A549 (cell line): ENCODE results near the gene ZNF628. TPM values are rescaled to one million over a fixed set of nuclear protein-coding genes. Genes with fewer than 3 reads are reported as not detected.

ENCODE experiments used
- ATAC-seq, 2 experiments: fragments of 200-7000 bp in 1 of 2; fragments of >200 bp in 1 of 2; cut with Nextera tagmentation in 1 of 2; cut with Tn5 transposase in 1 of 2; 3 replicates each; pipeline versions ENCODE4 v1.8.0 to v1.9.1; 2018 to 2020; ENCODE audit warnings: mild to moderate bottlenecking in 1 of 2, moderate library complexity in 1 of 2
- CTCF ChIA-PET: fragments of 300-600 bp; sonication (Branson Sonifier 250); formaldehyde crosslinking; extraction: SDS; loops from one replicate; lab custom pipeline; 2021; ENCODE audit warnings: antibody characterized with exemption, inconsistent platforms; lab: Yijun Ruan, JAX
- POLR2A ChIA-PET: fragments of 350-600 bp; formaldehyde crosslinking; extraction: SDS; loops from one replicate; lab custom pipeline; 2021; ENCODE audit warnings: antibody characterized with exemption, inconsistent platforms; lab: Yijun Ruan, JAX
- DNase-seq, 2 experiments: peaks; one replicate each; pipeline versions ENCODE4 v3.0.0 to v3.0.0-alpha.2; 2011 to 2016; ENCODE audit warnings: low read depth in 1 of 2, low spot score in 1 of 2
- FAIRE-seq: peaks from 2 replicates; lab custom pipeline; 2011; peaks lifted over from hg19 to GRCh38; lab: Jason Lieb, UNC
- H3K27ac ChIP-seq, 2 experiments: fragments of >200 bp; sonication (Bioruptor Twin); formaldehyde crosslinking; 3 replicates each; pipeline ENCODE4 v1.5.1; 2016 to 2017
- H3K4me1 ChIP-seq: fragments of >200 bp; sonication (Bioruptor Twin); formaldehyde crosslinking; 3 replicates; pipeline ENCODE4 v1.6.1; 2016
- H3K4me2 ChIP-seq: fragments of >200 bp; sonication (Bioruptor Twin); formaldehyde crosslinking; 3 replicates; pipeline ENCODE4 v1.6.1; 2016
- H3K4me3 ChIP-seq: fragments of >200 bp; sonication (Bioruptor Twin); formaldehyde crosslinking; 3 replicates; pipeline ENCODE4 v1.5.1; 2016
- H3K9me3 ChIP-seq: fragments of >200 bp; sonication (Bioruptor Twin); formaldehyde crosslinking; 3 replicates; pipeline ENCODE4 v1.6.1; 2016
- ATOH8 ChIP-seq: fragments of 250-450 bp; sonication (Bioruptor Pico); IDR thresholded peaks from 2 replicates; pipeline ENCODE4 v1.5.0; 2020; ENCODE audit warnings: low read depth, mild to moderate bottlenecking, moderate library complexity
- CBX2 ChIP-seq: fragments of 200-600 bp; sonication (generic); IDR thresholded peaks from 2 replicates; pipeline ENCODE4 v1.6.1; 2016; ENCODE audit warnings: low read depth, mild to moderate bottlenecking, borderline replicate concordance
- CEBPB ChIP-seq, 2 experiments: fragments of >200 bp in 1 of 2; sonication (Bioruptor Twin) in 1 of 2; formaldehyde crosslinking in 1 of 2; IDR thresholded peaks; 2 replicates each; pipeline ENCODE4 v1.6.1; 2012 to 2016
- CHD2 ChIP-seq: fragments of 150-350 bp; IDR thresholded peaks from 2 replicates; pipeline ENCODE4 v1.6.1; 2014; ENCODE audit warnings: low read length; ENCODE audit not compliant: partially characterized antibody
- CHD4 ChIP-seq: fragments of 200-600 bp; sonication (generic); IDR thresholded peaks from 2 replicates; pipeline ENCODE4 v1.6.1; 2016; ENCODE audit warnings: antibody characterized with exemption, mild to moderate bottlenecking, borderline replicate concordance
- E2F6 ChIP-seq: IDR thresholded peaks from 2 replicates; pipeline ENCODE4 v1.6.1; 2012; ENCODE audit warnings: low read depth, borderline replicate concordance
- EHMT2 ChIP-seq: fragments of 200-600 bp; sonication (generic); IDR thresholded peaks from 2 replicates; pipeline ENCODE4 v1.6.1; 2016; ENCODE audit warnings: antibody characterized with exemption, low read depth, mild to moderate bottlenecking, moderate library complexity
- ESRRA ChIP-seq: fragments of 150-350 bp; IDR thresholded peaks from 2 replicates; pipeline ENCODE4 v1.6.1; 2014; ENCODE audit warnings: mild to moderate bottlenecking, low read length, borderline replicate concordance
- FOSB ChIP-seq: fragments of 250-450 bp; sonication (Bioruptor Pico); IDR thresholded peaks from 2 replicates; pipeline ENCODE4 v1.5.0; 2020; ENCODE audit warnings: mild to moderate bottlenecking, moderate library complexity
- FOXS1 ChIP-seq: fragments of 250-450 bp; sonication (Bioruptor Pico); IDR thresholded peaks from 2 replicates; pipeline ENCODE4 v1.5.0; 2020; ENCODE audit warnings: mild to moderate bottlenecking, moderate library complexity
- HEYL ChIP-seq: fragments of 250-450 bp; sonication (Bioruptor Pico); IDR thresholded peaks from 2 replicates; pipeline ENCODE4 v1.8.0; 2021; ENCODE audit warnings: mild to moderate bottlenecking, moderate library complexity
- HMGXB4 ChIP-seq: fragments of 250-450 bp; sonication (Bioruptor Pico); IDR thresholded peaks from 2 replicates; pipeline ENCODE4 v1.5.0; 2021; ENCODE audit warnings: mild to moderate bottlenecking, moderate library complexity, borderline replicate concordance
- HOXB13 ChIP-seq: fragments of 250-450 bp; sonication (Bioruptor Pico); IDR thresholded peaks from 2 replicates; pipeline ENCODE4 v1.5.0; 2020; ENCODE audit warnings: low read depth, mild to moderate bottlenecking, moderate library complexity
- KDM1A ChIP-seq: fragments of 200-600 bp; sonication (generic); IDR thresholded peaks from 2 replicates; pipeline ENCODE4 v1.6.1; 2016; ENCODE audit warnings: low read depth, mild to moderate bottlenecking
- MAFK ChIP-seq: fragments of 450-650 bp; IDR thresholded peaks from 2 replicates; pipeline ENCODE4 v1.6.1; 2014; ENCODE audit not compliant: partially characterized antibody
- RCOR1 ChIP-seq: fragments of 150-350 bp; IDR thresholded peaks from 2 replicates; pipeline ENCODE4 v1.6.1; 2014; ENCODE audit warnings: antibody characterized with exemption, low read length, low read depth
- SREBF2 ChIP-seq: fragments of 450-650 bp; IDR thresholded peaks from 2 replicates; pipeline ENCODE4 v1.6.1; 2014; ENCODE audit warnings: mild to moderate bottlenecking, moderate library complexity
- TFCP2L1 ChIP-seq: fragments of 250-450 bp; sonication (Bioruptor Pico); IDR thresholded peaks from 2 replicates; pipeline ENCODE4 v1.5.0; 2021; ENCODE audit warnings: mild to moderate bottlenecking
- TP53 ChIP-seq: fragments of 250-450 bp; sonication (Bioruptor Pico); IDR thresholded peaks from 2 replicates; pipeline ENCODE4 v1.5.0; 2021; ENCODE audit warnings: mild to moderate bottlenecking, moderate library complexity
- USF2 ChIP-seq: fragments of 450-650 bp; IDR thresholded peaks from 2 replicates; pipeline ENCODE4 v1.6.1; 2014; ENCODE audit warnings: antibody characterized with exemption
- ZC3H11A ChIP-seq: fragments of 450-650 bp; IDR thresholded peaks from 2 replicates; pipeline ENCODE4 v1.6.1; 2014; ENCODE audit warnings: antibody characterized with exemption, mild to moderate bottlenecking
- ZSCAN20 ChIP-seq: fragments of 250-450 bp; sonication (Bioruptor Pico); IDR thresholded peaks from 2 replicates; pipeline ENCODE4 v1.8.0; 2022; ENCODE audit warnings: mild to moderate bottlenecking, moderate library complexity
- WGBS: methylation state at CpG from one replicate; pipeline ENCODE4 v1.1.6; 2017; ENCODE audit errors: missing lambda C conversion rate; 5-methylcytosine and 5-hydroxymethylcytosine counted together
- polyA plus RNA-seq, 4 experiments: library from polyadenylated mRNA; depleted of rRNA in 3 of 4; stranded (reverse); fragments of >200 nt; fragmentation: RNase III in 1 of 4; extraction: RNeasy Plus Mini Kit Qiagen cat#74134 plus additional on column Dnase treatment in 1 of 4; gene quantifications; 2 replicates in 3 of 4; 3 replicates in 1 of 4; pipeline ENCODE4 v1.2.3, GENCODE V29; 2011 to 2017

Gene ZNF628
- polyA plus RNA-seq, 2 of the 4 experiments (the other 2 are of a cell fraction): 0.32 to 5.7 TPM

- Histone ChIP-seq H3K4me3 (peak overlapping the region; percentile 35; the same call in 2 of the 3 replicates), H3K4me1 (peaks cover 20% of the 10 kb centered on the region), H3K4me2 (peak overlapping the region; percentile 89), H3K27ac (no peak overlapping the region), H3K9me3 (no peaks in the 10 kb centered on the region)
- 2% methylated on average over 10 of the region's 72 CpGs for WGBS
- TF ChIP-seq KDM1A: no peak
- TF ChIP-seq FOXS1 (CRISPR knock-in tag): no peak
- TF ChIP-seq ESRRA: no peak
- no peak for TF ChIP-seq HEYL
- no peak for TF ChIP-seq FOSB (CRISPR knock-in tag)
- TF ChIP-seq TP53: no peak
- TF ChIP-seq CBX2: no peak
- no peak for TF ChIP-seq ZC3H11A
- TF ChIP-seq ZSCAN20 (CRISPR knock-in tag): no peak
- no peak for TF ChIP-seq ATOH8
- no peak for TF ChIP-seq SREBF2
- TF ChIP-seq USF2: no peak
- no peak for TF ChIP-seq TFCP2L1 (CRISPR knock-in tag)
- TF ChIP-seq EHMT2: no peak
- TF ChIP-seq CHD4: no peak
- no peak for TF ChIP-seq MAFK
- TF ChIP-seq CEBPB (IDR thresholded peaks at IDR 0.05): no peak
- DNase-seq (no peak), ATAC-seq (peak in 1 of 2 experiments; percentile 25; a peak in 1 of 6 replicates), FAIRE-seq (no peak)
- ChIA-PET CTCF (interaction anchor here (1.0 to 2.6 kb wide), 7 partner anchors 11 to 301 kb away, joined by 3 to 11 read pairs (median 4); partner anchors contain the start of gene KMT5C), POLR2A (interaction anchor here (0.6 to 1.2 kb wide), 3 partner anchors 34 to 35 kb away, joined by 3 to 6 read pairs (median 4); no protein-coding TSS in a partner anchor)
Measured at GRCh38 chr19:55442372-55442961, 34.0 kb upstream of the ZNF628 start.

GRCh38 chr19:55443045-55443823 lies 33.2 kb upstream of the ZNF628 start, which contains the start of gene SHISA7:
Gene SHISA7 (minus strand): TSS chr19:55443300. CDS start chr19:55442863, 437 bp downstream.
- POLR2A ChIA-PET: interaction anchor here (1.0 kb wide), 1 partner anchor 181 kb away, joined by 4 read pairs; the partner anchor contains the start of gene ZNF784
- CTCF ChIA-PET: interaction anchor here (0.5 to 4.7 kb wide), 12 partner anchors 10 to 303 kb away, joined by 3 to 31 read pairs (median 4); partner anchors contain the start of gene KMT5C
- 14% methylated on average over 36 of the region's 43 CpGs for WGBS
- Histone ChIP-seq H3K4me2 (peak within 1 kb of the TSS; percentile 89), H3K4me1 (peaks cover 23% of the 10 kb centered on the region), H3K27ac (no peak within 1 kb of the TSS), H3K9me3 (no peaks in the 10 kb centered on the region), H3K4me3 (peak within 1 kb of the TSS; percentile 35; the same call in 2 of the 3 replicates)
- peak in 1 of 2 experiments; percentile 72 for DNase-seq
- no peak for TF ChIP-seq HOXB13 (CRISPR knock-in tag)
- no peak for TF ChIP-seq CEBPB (IDR thresholded peaks at IDR 0.05)
- TF ChIP-seq HMGXB4 (CRISPR knock-in tag): no peak
- TF ChIP-seq HEYL: no peak
- TF ChIP-seq USF2: no peak
- no peak for TF ChIP-seq TFCP2L1 (CRISPR knock-in tag)
- TF ChIP-seq RCOR1: no peak
- TF ChIP-seq ATOH8: no peak
- no peak for TF ChIP-seq CHD2
- TF ChIP-seq CBX2: no peak
- TF ChIP-seq E2F6: no peak
- no peak for TF ChIP-seq ESRRA
- FAIRE-seq: no peak
- ATAC-seq: peak; percentile 15 to 43; a peak in 4 of 6 replicates
